NCI-H2196 treated with DMSO at 0.1 percent for 48 hours (cell line): Measurements from ENCODE around the gene OR5B12.
"Not testable (repeated sequence)": the region's sequence is repeated elsewhere in the genome, so short reads cannot be mapped to it uniquely, and the experiment has no call there.

Experiments used
- DNase-seq: peaks from one replicate; lab custom pipeline; 2025; ENCODE audit not compliant: unreplicated experiment; lab: John Stamatoyannopoulos, UW

Gene OR5B12

DNA sequence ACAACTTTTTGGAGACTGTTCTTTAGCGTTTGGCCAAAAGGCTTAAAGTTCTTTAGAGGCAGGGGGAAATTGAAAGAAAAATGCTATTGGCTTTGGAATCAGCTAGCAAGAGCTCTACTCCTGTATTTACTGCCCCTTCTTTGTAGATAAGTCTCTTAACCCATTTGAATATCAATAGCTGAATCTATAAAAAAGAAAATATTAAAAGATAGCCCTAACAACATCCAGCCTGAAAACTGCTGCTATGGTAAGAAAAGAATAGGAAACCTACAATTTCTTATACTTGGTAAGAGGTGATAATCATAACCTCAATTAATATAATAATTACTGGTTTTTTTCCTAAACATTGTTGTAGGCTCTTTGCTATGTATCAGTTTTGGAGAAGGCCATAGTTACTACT is at the start of gene OR5B12:
Gene OR5B12 (minus strand): TSS at position 101 of the 400 bp plus-strand sequence. CDS start 2,085 bp downstream, outside the sequence.
- DNase-seq: no peak

DNA sequence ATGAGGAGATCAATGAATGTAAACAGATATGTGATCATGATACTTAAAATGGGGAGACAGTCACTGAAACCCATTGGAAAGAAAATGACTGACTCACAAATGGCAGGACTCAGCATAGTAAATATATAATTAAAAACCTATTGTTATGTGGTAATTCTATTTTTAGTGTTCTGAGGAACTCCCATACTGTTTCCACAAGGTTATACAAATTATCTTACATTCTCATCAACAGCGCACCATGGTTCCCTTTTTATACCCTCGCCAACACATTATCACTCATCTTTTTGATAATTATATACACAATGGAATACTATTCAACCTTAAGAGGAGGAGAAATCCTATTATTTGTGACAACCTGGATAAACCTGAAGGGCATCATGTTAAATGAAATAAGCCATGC is 48.8 kb upstream of the OR5B12 start:
- DNase-seq: no peak

DNA sequence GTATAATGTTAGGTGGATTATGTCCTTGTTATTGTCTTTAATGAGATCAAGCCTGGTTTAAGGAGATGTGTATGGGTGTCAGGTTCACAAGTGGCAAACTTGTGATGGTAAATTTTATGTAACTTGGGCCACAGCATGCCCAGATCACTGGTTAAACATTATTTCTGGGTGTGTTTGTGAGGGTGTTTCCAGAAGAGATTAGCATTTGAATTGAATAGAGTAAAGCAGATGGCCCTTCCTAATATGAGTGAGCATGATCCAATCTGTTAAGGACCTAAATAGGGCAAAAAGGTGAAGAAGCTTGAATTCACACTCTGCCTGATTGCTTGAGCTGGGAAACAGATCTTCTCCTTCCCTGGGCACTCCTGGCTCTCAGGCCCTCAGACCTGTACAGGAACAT is 45.1 kb upstream of the OR5B12 start:
- DNase-seq: no peak

DNA sequence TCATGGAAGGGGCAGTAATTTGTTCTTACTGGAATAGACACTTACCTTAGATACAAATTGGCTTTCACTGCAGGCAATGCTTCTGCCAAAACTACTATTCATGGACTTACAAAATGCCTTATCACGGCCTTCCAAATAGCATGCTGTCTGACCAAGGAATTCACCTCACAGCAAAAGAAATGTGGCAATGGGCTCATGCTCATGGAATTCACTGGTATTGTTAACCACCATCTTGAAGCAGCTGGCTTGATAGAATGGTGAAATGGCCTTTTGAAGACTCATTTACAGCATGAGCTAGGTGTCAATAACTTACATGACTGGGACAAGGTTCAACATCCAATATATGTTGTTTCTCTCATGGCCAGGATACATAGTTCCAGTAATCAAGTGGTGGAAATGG is 43.9 kb upstream of the OR5B12 start:
- DNase-seq: no peak

DNA sequence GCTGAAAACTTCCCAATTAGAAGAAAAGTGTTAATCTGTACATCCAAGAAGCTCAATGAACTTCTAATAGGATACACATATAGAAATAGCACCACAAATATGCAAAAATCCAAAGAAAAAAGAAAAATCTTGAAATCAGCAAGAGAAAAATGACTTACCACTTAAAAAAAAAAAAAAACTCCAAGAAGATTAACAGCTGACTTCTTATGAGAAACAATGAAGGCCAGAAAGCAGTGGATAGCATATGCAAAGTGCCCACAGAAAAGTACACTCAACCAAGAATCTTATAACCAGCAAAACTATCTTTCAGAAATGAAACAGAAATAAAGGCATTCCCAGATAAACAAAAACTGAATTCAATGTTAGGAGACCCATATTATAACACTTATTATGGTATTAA is 29.9 kb upstream of the OR5B12 start:
- no peak for DNase-seq

DNA sequence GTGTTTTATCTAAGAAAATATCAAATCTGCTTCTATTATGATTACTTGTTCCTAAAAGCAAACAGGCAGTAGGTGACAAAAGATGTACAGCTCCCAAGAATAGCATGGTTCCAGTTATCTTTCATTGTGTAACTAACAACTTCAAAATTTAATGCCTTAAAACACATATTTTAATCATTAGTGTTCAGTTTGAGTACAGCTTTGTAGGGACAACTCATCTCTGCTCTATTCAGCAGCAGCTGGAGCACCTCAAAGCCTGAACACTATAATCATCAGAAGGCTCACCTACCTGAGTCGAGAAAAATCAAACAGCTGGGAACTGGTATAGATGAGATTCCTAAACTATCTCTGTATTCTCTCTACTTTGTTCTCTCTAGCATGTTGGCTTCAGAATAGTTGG is 24.3 kb upstream of the OR5B12 start:
- DNase-seq: no peak

DNA sequence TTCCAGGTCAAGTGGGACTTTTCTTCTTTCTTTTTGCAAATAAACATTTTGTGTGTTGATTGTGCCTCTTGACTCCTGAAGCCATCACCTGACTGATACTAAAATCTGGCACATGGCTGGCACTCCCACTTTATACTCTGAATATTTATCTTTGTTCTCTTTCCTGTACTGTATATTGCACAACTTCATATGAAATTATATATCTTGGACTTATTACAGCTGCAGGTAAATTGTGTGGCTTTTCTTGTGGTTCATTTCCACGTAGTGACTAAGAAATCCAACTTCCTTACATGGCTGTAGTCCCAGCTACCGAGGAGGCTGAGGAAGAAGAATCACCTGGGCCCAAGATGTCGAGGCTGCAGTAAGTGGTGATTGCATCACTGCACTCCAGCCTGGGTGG is 23.7 kb upstream of the OR5B12 start:
- no peak for DNase-seq

DNA sequence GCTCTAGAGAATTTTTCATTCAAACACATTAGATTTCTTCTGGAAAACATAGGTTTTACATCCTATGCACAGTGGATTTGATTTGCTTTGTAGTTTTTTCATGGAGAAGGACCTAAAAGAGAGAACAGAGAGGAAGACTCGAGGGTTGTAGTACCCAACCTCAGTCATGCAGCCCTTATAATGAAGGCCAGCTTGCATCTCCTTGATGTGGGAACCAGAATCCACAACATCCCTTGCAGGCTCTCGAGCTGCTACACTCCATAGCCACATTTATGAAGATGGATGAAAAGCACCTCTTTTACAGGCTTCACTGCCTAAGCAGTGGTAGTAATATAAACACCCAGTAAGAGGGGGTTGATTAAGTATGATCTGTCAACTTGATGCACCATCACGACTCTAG is 9.5 kb upstream of the OR5B12 start:
- DNase-seq: no peak

DNA sequence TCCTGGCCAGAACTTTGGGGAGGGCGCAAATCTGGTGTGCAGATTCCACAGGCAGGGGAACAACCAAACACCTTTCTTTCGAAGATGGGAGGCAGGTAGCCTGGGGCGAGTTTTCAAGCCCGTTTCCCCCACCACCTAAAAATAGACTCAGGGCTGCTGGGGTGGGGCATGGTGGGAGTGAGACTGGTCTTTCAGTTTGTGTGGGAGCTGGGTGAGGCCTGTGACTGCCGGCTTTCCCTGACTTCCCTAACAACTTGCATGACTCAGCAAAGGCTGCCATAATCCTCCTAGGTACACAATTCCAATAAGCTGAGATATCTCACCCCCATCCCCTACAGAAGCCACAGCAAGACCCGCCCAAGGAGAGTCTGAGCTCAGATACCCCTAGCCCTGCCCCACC is 4.3 kb upstream of the OR5B12 start:
- DNase-seq: no peak

DNA sequence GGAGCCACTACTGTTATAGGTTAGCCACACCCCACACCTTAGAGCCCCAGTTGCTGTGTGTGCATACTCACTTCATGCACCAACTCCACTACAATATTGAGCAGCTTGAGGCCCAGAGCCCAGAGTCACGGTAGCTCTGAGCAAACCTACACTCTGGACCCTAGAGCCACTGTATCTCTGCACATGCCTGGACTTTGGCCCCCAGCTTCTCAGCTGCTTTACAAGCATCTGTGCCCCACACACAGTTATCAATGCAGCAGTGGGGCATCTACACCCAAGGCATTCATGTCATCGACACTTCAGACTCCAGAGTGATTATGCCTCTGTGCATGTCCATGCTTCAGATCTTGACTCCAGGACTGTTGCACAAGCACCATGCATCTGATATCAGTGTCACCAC is 2.3 kb upstream of the OR5B12 start:
- DNase-seq: no peak

DNA sequence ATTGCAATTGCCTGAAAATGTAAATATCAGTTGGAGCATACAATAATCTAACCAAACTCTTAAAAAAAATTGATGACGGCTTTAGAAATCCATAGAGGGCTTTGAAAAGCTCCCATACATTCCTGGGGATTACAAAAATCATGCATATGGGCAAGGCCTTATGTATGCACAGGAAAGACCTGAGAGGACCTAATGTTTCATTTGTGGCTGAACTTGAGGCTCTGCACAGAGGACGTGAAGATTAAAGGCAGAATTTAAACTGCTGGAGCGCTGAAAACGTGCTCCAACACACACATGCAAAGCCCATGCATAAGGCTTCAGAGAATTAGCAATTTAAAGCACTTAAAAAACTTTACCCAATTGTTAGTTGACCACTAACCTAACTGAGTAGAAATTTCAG is 3.5 kb downstream of the OR5B12 start:
- DNase-seq: no peak

DNA sequence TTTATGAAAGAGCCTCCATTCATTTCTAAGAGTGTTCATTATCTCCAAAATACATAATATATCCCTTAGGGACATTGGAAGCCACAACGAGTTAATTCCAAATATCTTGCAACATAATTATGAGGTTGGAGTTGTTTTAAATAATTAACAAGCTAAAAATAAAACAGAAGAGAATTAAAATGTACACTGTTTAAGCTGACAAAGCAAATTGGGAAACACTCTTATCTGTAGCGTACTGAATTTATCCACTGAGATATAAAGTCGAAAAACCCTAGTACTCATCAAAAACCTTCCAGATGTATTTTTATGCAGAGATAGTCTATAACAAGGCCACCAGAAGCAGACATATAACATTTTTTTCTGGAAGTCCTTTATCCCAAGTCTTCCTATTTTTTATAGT is 7.8 kb downstream of the OR5B12 start:
- no peak for DNase-seq

DNA sequence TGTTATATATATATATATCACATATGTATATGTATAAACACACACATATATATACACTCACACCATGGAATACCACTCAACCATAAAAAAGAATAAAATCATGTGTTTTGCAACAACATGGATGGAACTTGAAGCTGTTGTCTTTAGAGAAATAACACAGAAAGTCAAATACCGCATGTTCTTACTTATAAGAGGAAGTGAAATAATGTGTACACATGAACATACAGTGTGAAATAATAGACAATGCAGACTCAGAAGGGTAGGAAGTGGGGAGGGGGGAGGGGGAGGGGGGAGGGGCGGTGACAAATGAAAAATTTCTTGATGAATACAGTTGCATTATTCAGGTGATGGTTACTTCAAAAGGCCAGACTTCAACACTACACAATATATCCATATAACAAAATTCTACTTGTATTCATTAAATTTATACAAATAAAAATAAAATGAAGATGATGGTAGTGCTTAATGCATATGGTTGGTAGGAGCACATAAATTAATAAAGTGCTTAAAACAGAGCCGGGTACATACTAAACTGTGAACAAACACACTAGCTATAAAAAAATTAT is 8.3 kb downstream of the OR5B12 start:
- no peak for DNase-seq

DNA sequence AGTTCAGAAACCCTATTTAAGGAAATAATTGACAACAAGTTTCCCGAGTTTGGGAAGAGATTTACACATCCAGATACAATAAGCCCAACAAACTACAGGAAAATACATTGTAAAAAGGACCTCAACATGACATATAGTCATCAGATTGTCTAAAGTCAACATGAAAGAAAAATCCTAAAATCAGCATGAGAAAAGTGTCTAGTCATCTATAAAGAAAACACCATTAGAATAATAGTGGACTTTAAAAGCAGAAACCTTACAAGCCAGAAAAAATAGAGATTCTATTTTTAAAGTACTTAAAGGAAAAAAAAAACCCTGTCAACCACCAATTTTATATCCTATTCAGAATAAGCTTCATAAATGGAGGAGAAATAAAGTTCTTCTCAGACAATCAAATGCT is 12.8 kb downstream of the OR5B12 start:
- DNase-seq: no peak

DNA sequence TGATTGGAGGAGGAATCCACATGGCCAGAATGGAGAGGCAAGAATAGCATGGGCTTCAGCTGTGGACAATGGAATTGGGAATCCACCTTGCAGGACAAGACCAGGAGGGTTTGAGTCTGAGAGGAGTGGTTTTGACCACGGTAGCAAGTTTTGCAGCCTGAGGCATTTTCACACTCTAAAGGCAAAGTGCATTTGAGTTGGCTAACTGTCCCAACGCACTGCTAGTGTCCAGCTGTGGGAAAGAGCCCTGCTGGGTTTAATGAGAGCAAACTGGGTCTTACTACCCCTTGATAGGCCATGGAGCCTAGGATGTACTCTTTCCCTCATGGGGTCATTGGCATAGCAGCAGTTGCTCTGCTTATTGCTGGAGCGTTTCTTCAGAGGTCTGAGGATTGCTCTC is 14.0 kb downstream of the OR5B12 start, which contains the start of gene OR5B2:
Gene OR5B2 (minus strand): TSS at position 101 of the 400 bp plus-strand sequence. CDS start 4,860 bp downstream, outside the sequence.
- DNase-seq: no peak

DNA sequence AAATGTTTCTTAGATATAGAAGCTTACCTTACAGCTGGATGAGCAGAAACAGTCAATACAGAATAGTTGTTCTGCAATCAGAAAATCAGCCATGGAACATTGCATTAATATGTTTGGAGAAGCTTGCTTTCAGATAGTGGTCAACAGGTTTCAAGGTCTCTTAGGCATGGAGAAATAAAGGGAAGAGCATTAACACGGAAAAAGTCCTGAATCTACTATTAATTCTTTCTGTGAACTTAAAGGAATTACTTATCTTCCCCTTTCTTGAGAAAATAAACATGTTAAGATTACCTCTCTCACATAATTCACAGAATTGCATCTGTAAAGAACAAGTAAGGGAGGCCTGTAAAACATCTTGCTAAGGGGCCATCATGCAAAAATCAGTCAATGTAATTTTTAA is 35.3 kb downstream of the OR5B12 start, which contains the start of gene OR5B3:
Gene OR5B3 (minus strand): TSS at position 101 of the 400 bp plus-strand sequence. CDS start 3,465 bp downstream, outside the sequence.
- no peak for DNase-seq

DNA sequence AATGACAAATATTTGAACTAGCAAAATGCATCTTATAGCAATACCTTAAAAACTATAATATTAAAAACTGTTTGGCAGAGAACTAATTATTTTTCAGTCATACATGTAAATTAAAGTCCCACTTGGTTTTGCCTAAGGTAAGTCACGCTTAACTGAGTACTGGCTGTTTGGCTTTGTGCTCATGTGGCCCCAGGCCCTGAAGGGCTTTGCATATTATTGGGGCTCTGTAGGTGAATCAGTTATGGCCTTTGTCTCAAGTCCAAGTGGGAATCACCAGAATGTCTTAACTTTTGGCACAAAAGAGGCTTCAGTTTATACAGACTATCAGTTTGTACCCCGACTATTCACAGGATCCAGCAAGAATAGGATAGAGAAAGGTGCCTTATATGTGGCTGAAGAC is 42.4 kb downstream of the OR5B12 start:
- DNase-seq: not testable (repeated sequence)

DNA sequence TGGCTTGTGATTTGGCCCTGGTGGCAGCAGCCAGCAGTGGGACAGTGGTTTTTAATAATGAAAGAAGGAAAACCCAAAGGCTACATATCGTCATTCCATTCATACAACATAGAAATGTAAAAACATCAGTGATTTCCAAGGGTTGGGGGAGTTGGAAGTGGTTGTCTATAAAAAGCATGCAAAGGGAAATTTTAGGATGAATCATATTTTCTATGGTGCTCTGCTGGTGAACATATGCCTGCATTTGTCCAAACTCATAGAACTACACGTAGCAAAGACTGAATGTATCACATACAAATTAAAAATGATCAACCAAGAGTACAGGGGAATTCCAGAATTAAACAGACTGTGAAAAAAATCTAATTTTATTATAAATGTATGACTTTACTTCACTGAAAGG is 46.5 kb downstream of the OR5B12 start:
- DNase-seq: no peak

DNA sequence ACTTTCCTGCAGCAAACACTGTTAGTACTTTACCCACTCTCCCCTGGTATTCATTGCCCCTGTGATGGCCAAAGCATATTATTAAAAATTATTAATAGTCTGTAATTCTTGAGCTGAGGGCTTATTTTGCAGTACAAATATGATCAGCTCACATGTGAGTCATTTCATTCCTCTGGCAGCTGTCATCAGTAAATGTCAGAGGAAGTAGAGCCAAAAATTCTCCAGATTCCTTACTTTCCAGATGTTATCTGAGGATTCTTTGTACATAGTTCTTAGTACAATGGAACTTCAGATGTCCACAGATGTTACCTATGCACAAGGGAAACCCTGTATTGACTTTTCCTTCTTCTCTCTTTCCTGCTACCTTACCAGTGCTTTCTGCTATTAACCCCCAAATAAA is 47.8 kb downstream of the OR5B12 start:
- DNase-seq: no peak

DNA sequence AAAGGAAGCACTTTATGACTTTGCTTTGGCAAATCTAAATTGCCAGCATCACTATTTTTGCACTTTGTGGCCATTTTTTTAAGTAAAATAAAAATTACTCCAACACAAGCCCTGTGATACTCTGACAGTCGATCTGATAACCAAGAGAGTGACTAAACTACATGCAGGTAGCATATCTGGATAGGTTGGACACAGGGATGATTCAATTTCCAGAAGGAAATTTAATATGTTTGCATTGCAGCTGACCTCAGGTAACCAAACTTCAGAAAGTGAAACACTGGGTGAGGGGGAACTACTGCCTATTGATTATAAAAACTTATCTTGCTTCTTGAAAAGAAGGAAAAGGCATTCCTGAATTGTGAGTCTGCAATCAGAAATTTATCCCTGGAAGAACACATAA is 49.3 kb downstream of the OR5B12 start:
- DNase-seq: no peak

DNA sequence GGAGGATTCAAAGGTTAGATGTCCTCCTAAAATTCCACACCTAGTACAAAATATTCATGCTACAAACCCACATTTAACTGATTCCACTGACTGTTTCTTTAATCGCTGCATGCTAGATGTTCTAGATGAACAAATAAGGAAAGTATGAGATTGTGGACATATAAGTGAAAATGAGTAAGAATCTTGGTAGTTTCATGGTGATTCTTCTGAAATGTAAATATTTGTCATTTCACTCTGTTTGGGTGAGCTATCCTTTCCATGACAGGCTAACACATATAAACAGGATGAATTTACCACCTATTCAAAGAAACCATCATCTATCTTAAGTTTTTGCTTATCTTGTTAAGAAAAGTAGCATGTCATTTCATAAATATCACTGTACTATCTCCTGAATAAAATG is 50.2 kb downstream of the OR5B12 start:
- DNase-seq: no peak

DNA sequence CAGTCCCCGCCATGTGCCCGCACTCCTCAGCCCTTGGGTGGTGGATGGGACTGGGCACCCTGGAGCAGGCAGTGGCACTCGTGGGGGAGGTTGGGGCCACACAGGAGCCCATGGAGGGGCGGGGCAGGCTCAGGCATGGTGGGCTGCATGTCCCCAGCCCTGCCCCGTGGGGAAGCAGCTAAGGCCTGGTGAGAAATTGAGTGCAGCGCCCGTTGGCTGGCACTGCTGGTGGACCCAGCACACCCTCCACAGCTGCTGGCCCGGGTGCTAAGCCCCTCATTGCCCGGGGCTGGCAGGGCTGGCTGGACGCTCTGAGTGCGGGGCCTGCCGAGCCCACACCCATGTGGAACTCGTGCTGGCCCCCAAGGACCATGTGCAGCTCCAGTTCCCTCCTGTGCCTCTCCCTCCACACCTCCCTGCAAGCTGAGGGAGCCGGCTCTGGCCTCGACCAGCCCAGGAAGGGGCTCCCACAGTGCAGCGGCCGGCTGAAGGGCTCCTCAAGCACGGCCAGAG is 51.4 kb downstream of the OR5B12 start:
- DNase-seq: no peak
